Right renal pelvis (tissue), 4 donors: ENCODE data around the gene ACMSD. TPM values are rescaled to one million over a fixed set of nuclear protein-coding genes. Genes with fewer than 3 reads are reported as not detected.
"Not testable (repeated sequence)": the region's sequence is repeated elsewhere in the genome, so short reads cannot be mapped to it uniquely, and the experiment has no call there.

Experiments
- DNase-seq, 4 donors: peaks; one replicate each; pipeline ENCODE4 v3.0.0-alpha.2; 2013; ENCODE audit warnings: low read depth in 4 of 4, low spot score in 3 of 4, missing footprints in 1 of 4
- polyA plus RNA-seq, 4 donors: library from polyadenylated mRNA; unstranded; fragments of 120-200 nt; gene quantifications; one replicate each; pipeline ENCODE4 v1.2.1, GENCODE V29; 2013; ENCODE audit not compliant: insufficient read length in 4 of 4

The ACMSD gene
- 10 to 100 TPM; 32.1 to 44.7 (median 41.8) TPM for polyA plus RNA-seq

DNA sequence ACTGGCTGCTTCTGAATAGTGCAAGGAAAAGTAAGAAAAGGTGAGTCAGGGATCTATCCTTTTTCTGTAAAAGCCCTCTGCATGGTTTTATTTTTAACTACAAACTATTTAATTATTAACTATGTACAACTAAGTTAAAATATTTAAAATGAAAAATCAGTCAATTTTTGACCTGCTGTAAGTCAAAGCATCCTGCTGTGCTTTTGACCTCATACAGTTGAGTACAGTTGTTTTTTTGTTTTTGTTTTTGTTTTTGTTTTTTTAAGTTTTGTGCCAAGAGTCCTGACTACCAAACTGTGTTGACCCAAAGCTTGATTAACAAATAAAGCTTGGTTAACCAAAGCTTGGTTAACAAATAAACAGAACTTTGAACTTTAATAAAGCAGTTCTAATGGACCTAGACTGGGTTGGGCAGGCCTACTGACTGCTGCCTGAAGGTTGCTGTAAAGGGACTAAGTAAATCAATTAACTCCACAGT lies at the start of gene ACMSD:
ACMSD (plus strand) TSS at position 474 of the 478 bp plus-strand sequence. CDS start 67 bp downstream, outside the sequence.
- DNase-seq = no peak

DNA sequence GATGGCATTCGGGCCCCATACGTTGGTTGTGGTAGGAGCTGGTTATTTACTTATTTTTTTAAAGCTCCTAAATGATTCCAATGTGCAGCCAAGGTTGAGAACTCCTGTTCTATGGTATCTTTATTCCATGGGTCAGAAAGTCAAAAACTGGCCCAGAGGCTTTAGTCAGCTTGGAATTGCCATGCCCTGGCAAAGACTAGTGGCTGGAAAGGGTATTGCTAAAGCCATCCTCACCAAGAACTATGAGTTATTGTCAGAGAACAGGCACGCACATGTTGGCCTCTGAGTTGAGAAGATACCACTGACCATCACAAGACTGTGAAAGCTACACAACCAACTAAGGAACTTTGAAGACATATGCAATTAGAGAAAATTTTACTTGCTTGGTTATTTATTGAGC lies 47.9 kb upstream of the ACMSD start:
- DNase-seq = no peak

DNA sequence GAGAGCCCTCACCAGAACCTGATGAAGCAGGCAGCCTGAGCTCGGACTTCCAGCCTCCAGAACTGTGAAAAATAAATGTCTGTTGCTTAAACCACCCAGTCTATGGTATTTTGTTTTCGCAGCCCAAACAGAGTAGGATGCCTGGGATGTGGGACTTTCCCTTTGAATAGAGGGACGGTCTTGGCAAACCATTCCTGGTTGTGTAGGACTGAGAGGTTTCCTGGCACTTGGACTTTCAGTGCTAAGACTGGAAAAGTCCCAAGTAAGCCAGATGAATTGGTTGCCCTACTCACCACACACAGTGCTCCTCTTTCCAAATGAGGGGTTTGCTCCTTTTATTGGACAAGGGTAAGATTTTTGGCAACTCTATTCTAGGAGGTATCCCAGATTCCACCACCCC lies 46.8 kb upstream of the ACMSD start:
- no peak for DNase-seq

DNA sequence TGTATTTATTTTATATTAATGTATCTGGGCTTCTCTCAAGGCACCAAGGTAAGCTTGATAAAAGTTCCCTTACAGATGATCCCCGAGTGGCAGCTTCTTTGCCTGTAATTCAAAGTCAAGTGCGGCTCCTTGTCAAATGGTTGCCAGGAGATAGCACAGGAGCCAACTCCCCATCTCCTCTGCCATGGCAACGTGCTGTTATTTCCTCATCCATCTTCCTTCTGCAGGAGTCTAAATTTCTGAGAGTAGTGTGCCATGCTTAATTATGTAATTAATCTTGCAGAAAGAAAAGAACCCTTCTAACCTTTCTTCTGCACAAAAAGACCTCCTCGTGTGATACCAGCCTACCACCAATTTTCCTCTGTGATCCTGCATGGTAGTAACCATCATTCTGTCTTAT lies 46.2 kb upstream of the ACMSD start:
- no peak for DNase-seq

DNA sequence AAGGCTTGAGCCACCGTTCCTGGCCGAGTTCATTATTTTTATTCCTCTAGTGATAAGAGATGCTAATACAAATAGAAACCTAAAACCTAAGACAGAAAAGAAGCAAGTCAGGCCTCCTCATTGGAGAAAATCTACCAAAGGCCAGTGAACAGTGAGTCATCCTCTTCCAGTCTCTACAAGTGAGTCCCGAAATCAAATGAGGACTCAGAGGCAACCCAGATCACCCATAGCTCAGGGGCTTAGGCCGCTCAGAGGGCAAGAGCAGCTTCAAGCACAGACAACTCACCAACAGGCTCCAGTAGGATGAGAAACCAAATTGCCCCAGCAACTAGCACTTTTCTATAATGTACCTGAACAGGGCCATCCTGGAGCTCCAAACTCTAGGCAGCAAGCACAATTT lies 42.7 kb upstream of the ACMSD start:
- no peak for DNase-seq

DNA sequence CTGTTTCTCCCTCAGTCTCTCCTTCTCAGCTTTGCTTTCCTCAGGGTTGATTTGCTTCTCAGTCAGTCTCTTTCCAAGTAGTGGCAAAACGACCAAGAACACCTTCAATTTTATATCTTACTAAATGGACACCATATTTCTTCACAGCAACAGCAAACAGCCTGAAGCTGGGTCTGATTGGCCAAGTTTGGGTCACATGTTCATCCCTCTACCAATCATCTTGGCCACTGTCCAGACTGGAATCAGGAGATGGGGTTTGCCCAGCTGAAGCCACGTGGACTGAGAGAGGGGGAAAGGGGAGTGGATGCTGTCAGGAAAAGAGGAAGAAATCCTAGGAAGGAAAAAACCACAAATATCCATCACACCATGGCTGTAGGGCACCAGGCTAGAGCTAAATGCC lies 42.0 kb upstream of the ACMSD start:
- no peak for DNase-seq

DNA sequence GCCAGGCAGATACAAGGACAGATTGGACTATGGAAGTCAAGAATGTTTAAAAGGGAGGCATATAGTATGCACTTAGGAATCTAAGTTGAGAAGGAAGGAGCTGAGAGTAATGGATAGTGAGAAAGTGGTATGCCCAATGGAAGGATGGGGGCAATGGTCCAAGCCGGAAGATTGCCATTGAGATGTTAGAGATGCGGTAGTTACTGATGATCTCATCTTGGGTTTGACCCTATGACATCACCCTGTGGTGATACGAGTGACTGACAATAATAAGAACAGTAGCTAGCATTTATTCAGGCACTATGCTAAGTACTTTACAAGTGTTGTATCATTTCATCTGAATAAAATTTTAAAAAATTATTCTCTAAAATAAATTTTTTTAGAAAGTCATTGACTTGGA lies 38.5 kb upstream of the ACMSD start:
- DNase-seq = no peak

DNA sequence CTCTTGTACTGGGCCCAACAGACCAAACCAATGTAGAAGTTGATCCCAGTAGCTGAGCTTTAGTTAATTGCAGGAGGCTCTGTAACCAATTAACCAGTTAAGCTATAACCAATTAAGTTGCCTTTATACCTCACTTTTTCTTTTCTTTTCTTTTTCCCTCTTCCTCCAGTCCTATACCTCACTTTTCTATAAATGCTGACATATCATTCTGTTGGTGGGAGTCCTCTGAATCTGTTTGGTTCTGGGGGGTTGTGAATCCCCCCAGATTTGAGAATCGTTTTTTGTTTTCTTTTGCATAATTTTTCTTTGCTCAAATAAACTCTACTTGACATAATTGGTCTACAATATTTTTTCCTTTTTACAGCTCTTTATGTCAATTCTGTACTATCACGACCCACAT lies 38.1 kb upstream of the ACMSD start:
- DNase-seq = no peak

DNA sequence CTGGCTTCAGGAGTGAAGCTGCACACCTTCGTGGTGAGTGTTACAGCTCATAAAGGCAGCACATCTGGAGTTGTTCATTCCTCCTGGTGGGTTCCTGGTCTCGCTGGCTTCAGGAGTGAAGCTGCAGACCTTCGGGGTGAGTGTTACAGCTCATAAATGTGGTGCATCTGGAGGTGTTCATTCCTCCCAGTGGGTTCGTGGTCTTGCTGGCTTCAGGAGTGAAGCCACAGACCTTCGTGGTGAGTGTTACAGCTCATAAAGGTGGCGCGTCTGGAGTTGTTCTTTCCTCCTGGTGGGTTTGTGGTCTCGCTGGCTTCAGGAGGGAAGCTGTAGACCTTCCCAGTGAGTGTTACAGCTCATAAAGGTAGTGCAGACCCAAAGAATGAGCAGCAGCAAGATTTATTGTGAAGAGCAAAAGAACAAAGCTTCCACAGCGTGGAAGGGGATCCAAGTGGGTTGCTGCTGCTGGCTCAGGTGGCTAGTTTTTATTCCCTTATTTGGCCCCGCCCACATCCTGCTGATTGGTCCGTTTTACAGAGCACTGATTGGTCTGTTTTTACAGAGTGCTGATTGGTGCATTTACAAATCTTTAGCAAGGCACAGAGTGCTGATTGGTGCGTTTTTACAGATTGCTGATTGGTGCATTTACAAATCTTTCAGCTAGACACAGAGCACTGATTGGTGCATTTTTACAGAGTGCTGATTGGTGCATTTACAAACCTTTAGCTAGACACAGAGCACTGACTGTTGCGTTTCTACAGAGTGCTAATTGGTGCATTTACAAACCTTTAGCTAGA lies 34.6 kb upstream of the ACMSD start:
- not testable (repeated sequence) for DNase-seq

DNA sequence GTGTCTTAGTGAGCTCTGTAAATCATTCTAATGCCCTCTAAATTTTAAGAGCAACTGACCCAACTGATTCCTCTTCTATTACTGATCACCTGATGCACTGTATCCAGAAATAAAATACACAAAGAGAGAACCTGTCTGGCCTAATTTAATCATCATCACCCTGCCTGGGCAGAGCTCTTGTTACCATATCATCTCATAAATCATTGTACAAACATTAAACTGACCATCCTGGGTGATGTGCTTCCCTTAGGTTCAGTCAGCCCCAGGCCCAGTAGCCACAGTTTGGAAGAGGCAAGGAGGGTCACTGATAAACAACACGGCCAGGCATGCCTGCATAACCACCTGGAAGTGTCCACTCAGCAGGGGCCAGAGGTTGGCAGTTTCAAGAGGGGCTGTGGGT lies 22.7 kb upstream of the ACMSD start:
- no peak for DNase-seq

DNA sequence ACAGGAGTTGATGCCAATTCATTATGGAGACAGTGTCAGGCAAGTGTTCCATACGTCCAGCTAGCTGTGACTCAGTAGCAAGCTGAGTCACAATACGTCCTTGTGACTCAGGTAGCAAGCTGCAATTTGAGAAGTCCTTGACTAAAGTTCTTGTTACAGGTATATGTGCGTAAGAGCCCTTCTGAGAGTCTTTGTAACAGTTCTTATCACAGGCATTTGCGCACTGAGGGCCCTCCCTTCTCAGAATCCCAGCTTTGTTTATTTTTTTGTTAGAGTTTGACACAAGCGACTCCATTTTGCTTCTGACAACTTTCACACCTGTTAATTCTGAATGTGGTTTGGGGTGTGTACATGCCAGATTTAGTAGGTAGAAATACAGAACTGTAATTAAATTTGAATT lies 20.1 kb upstream of the ACMSD start:
- DNase-seq = no peak

DNA sequence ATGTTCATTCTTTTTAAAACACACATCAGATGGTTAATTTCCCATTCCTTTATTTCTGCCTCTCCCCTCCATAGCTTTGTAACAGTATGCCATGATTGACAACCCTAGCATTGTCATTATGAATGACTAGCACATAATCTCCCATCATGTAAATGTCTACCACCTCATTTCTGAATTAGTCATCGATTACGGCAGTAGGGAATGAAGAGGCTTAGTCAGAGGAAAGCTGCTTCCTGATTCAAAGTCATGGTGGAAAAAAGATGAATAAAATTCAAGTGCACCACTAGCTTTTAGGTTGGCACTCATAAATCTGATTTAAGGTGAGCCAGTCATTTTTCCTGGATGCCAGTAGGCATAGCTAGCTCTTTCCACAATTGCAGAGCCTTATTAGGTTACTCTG lies 19.1 kb upstream of the ACMSD start:
- no peak for DNase-seq

DNA sequence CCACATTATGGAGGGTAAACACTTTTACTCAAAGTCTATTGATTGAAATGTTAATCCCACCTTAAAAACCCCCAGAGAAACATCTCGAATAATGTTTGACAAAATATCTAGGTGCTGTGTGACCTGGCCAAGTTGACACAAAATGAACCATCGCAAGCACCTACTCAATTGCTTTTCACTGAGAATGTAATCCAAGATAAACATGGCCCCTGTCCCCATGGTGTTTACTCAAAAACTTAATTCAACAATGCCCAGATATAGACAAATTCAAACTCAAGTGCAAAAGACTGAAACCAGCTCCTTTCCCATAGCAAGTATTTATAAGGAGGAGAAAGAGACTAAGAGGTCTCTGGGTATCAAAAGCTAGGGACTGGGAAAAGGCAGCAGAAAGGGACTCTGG lies 15.0 kb upstream of the ACMSD start:
- no peak for DNase-seq

DNA sequence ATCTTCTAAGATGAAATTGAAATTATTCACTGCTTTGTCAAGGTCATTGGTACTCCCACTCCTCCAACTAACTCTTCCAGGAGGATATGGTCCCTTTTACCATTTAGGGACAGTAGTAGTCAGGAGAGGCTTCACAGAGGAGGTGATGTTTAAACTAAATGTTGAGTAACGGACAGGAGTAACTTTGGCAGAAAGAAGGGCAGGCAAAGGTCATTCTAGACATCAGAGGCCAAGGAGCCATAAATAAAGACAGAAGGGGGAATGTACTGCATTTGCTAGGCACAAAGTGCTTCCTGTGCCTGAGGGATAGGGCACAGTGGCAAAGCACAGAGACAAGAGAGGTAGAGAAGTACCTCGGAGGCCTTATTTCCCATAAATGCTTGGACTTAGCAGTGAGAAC lies 14.6 kb upstream of the ACMSD start:
- no peak for DNase-seq

DNA sequence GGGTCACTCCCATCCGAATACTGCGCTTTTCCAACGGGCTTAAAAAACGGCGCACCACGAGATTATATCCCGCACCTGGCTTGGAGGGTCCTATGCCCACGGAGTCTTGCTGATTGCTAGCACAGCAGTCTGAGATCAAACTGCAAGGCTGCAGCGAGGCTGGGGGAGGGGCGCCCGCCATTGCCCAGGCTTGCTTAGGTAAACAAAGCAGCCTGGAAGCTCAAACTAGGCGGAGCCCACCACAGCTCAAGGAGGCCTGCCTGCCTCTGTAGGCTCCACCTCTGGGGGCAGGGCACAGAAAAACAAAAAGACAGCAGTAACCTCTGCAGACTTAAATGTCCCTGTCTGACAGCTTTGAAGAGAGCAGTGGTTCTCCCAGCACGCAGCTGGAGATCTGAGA lies 12.7 kb upstream of the ACMSD start:
- DNase-seq = not testable (repeated sequence)

DNA sequence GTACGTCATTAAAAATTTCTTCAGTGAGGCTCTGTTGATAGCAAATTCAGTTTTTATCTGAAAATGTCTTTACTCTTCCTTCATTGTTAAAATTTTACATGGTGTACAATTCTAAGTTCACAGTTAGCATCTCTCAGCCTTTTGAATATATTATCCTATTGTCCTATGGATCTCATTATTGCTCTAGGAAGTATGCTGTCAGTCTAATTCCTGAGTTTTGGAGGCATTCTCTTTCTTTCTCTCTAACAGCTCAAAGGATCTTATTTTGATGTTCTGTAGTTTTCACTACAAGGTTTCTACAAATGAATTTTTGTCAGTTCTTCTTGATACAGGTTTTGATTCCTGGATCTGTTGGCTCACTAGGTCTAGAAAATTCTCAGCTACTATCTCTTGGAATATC lies 2.9 kb upstream of the ACMSD start:
- no peak for DNase-seq

DNA sequence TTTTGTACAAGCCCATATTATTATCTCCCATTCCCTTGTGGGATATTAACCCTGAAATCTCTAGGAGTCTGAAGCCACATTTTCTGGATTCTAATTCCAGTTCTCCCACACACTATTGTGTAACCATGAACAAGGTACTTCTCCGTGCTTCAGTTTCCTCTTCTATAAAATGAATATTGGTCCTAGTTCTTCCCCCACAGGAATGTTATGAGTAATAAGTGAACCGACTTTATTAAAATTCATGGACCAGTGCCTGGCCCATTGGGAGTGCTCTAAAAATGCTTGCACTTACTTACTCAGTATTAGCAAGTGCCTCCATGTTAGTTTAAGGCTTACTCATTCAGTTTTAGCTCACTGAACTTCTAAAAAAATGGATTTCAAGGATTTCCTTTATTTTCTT lies 1.4 kb upstream of the ACMSD start:
- DNase-seq = no peak

DNA sequence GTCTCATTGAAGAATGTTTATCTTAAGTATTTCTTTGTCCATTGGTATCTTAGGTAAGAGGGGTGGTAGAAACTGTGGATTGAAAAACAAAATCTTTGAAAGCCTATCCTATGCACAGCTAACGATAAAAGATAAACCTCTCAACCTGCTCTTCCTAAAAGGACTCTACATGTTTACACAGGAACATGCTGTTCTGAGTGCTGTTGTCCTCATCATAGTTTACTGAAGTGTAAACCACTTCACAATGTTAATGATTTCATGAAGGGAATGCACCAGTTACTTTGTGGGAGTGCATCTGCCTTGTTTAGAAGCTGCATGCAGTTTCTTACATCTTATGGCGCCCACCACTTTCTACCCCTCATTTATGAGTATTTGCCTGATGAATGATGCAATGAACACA lies 1.2 kb downstream of the ACMSD start:
- no peak for DNase-seq

DNA sequence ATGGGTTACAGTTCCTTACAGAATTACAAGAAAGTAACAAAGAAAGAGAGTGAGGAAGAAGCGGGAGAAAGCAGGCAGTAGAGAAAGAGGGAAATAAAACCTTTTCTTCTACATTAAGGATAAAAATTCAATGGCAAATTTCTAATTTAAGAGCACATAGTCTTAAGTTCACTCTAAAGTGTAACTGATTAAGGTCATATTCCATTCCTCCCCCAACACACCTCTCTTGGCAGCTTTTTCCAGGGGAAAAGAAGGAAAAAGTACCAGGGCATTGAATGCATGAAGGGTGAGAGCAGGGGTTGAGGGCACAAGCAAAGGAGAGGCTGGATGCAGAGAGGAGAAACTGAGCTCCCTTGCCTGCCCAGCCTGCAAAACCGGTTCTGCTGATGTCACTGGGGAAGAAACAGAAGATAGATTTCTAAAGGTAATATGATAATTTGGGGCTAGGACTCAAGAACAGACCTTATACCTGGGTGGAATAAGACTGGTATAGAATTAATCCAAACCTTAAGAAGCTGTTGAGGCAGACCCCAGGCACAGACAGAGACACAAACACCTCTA lies 4.6 kb downstream of the ACMSD start:
- no peak for DNase-seq

DNA sequence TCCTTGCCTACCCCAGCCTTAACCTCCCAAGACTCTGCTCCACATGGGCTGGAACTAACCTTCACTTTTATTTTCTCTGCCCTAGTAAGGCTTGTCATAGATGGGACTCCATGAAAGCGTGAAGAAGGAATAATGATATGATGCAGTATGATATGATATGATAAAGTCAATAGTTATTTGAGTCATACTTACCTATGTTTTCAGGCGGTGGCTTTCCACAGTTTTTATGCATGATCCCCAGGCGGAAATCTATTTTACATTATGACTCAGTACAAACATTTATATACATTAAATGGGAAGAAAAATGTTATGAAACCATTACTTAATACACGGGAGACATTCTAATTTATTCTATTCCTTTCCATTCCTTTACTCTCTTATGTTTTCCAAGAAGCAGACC lies 5.6 kb downstream of the ACMSD start:
- no peak for DNase-seq

DNA sequence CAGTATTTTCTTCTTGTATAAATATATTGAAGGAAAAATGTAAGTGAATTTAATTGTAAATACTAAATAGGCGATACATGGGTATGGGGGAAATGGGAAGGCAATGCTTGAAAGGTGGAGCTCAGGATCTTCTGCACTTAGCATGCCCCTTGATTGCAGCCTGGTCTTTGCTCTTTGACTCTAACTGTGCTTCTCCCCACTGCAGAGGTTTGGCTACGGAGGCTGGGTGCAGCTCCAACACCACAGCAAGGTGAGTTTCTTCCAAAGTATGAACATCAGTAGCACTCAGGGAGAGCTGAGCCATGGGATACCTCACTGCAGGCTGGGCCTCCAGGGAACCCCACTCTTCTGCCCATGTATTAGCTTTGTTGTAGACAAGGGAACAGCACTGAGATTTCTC lies 6.6 kb downstream of the ACMSD start:
- no peak for DNase-seq

DNA sequence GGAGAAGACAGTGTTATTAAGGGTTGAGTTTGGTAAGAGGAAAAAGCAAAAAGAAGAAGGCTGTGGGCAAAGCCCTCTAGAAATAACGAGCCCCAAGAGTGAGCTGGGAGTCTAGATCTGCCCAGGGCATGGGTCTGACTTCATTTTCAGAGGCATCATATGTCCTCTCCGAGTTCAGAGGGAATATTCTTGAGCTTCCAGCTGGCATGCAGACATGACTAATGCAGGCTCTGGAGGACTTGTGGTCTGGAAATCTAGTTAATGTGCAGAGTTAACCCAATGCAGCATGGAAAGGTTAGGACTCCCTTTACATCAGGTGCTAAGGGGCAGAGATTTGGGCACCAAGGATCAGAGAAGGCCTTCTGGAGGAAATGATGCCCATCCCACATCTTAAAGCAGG lies 7.3 kb downstream of the ACMSD start:
- DNase-seq = no peak
